Inflammatory macrophage treated with lipopolysaccharide for 4 hours (primary cell): Measurements from ENCODE around the gene TEX26.

Experiments used
- DNase-seq: peaks from one replicate; pipeline ENCODE4 v3.0.0-alpha.2; 2020

Gene TEX26

GRCh38 chr13:30920162-30920909 lies 12.1 kb upstream of the TEX26 start:
- no peak for DNase-seq

GRCh38 chr13:30923418-30923817 lies 9.0 kb upstream of the TEX26 start:
- DNase-seq: no peak

- no peak for DNase-seq
Measured at GRCh38 chr13:30924721-30925120, 7.7 kb upstream of the TEX26 start.

- DNase-seq: no peak
Measured at GRCh38 chr13:30925429-30925828, 7.0 kb upstream of the TEX26 start.

- no peak for DNase-seq
Measured at GRCh38 chr13:30926781-30927180, 5.7 kb upstream of the TEX26 start.

- peak; percentile 30 for DNase-seq
Measured at GRCh38 chr13:30927188-30927587, 5.3 kb upstream of the TEX26 start.

GRCh38 chr13:30927595-30927994 lies 4.9 kb upstream of the TEX26 start:
- peak; percentile 14 for DNase-seq

- DNase-seq: no peak
Measured at GRCh38 chr13:30928978-30929377, 3.5 kb upstream of the TEX26 start.

GRCh38 chr13:30933354-30933670 lies 856 bp downstream of the TEX26 start:
- no peak for DNase-seq

- no peak for DNase-seq
Measured at GRCh38 chr13:30934381-30934780, 1.9 kb downstream of the TEX26 start.

- DNase-seq: no peak
Measured at GRCh38 chr13:30934803-30935202, 2.3 kb downstream of the TEX26 start.

- DNase-seq: no peak
Measured at GRCh38 chr13:30936971-30937370, 4.5 kb downstream of the TEX26 start.

GRCh38 chr13:30943881-30944280 lies 11.4 kb downstream of the TEX26 start:
- DNase-seq: no peak

- no peak for DNase-seq
Measured at GRCh38 chr13:30957258-30957943, 24.9 kb downstream of the TEX26 start.

- no peak for DNase-seq
Measured at GRCh38 chr13:30959678-30960077, 27.2 kb downstream of the TEX26 start.

GRCh38 chr13:30963791-30964190 lies 31.3 kb downstream of the TEX26 start:
- no peak for DNase-seq

- no peak for DNase-seq
Measured at GRCh38 chr13:30965380-30965779, 32.9 kb downstream of the TEX26 start.

GRCh38 chr13:30966101-30966500 lies 33.6 kb downstream of the TEX26 start:
- DNase-seq: no peak

GRCh38 chr13:30968846-30969245 lies 36.4 kb downstream of the TEX26 start:
- no peak for DNase-seq

GRCh38 chr13:30971575-30971974 lies 39.1 kb downstream of the TEX26 start:
- no peak for DNase-seq

- no peak for DNase-seq
Measured at GRCh38 chr13:30972888-30973377, 40.5 kb downstream of the TEX26 start.

- DNase-seq: no peak
Measured at GRCh38 chr13:30974350-30974749, 41.9 kb downstream of the TEX26 start.

GRCh38 chr13:30976025-30976424 lies 43.6 kb downstream of the TEX26 start:
- DNase-seq: no peak
